Activated T-helper 2 cell treated with anti-CD3 and anti-CD28 coated beads, Interferon-gamma antibody, Interleukin-2, Interleukin-4, amounts not matched to agents 10 μg/mL and 5 μg/mL and 100 μg/mL, durations not matched to agents 14 hours and 24 hours and 36 hours (primary cell): Measurements from ENCODE around the gene SLC35F3. TPM values are rescaled to one million over a fixed set of nuclear protein-coding genes. Genes with fewer than 3 reads are reported as not detected.
A peak's percentile ranks its signal among the peaks of the same experiment; 100 is the strongest.

Source experiments
- DNase-seq: peaks from one replicate; pipeline ENCODE4 v3.0.0; 2021; ENCODE audit warnings: low spot score
- H3K27ac Mint-ChIP-seq: one replicate; pipeline ENCODE4 v1.8.0; 2021; ENCODE audit warnings: mixed read lengths
- H3K27me3 Mint-ChIP-seq: one replicate; pipeline ENCODE4 v1.8.0; 2021; ENCODE audit warnings: low read depth, mixed read lengths
- H3K36me3 Mint-ChIP-seq: one replicate; pipeline ENCODE4 v1.8.0; 2021; ENCODE audit warnings: low read depth, mixed read lengths
- H3K4me1 Mint-ChIP-seq: one replicate; pipeline ENCODE4 v1.8.0; 2021; ENCODE audit warnings: low read depth, mixed read lengths
- H3K4me3 Mint-ChIP-seq: one replicate; pipeline ENCODE4 v1.8.0; 2021; ENCODE audit warnings: low read depth, mild to moderate bottlenecking, moderate library complexity, mixed read lengths
- H3K9me3 Mint-ChIP-seq: one replicate; pipeline ENCODE4 v1.8.0; 2021; ENCODE audit warnings: mixed read lengths
- intact Hi-C: fragments of 100-400 bp; cut with micrococcal nuclease; formaldehyde crosslinking; loops from one replicate; pipeline ENCODE4 v1.15.1; 2023
- total RNA-seq: library from RNA; stranded (reverse); gene quantifications from 2 replicates; pipeline ENCODE4 v1.2.3, GENCODE V29; 2022

Gene SLC35F3
- total RNA-seq, 1 donor from 2014 or later = 2.5 TPM

DNA sequence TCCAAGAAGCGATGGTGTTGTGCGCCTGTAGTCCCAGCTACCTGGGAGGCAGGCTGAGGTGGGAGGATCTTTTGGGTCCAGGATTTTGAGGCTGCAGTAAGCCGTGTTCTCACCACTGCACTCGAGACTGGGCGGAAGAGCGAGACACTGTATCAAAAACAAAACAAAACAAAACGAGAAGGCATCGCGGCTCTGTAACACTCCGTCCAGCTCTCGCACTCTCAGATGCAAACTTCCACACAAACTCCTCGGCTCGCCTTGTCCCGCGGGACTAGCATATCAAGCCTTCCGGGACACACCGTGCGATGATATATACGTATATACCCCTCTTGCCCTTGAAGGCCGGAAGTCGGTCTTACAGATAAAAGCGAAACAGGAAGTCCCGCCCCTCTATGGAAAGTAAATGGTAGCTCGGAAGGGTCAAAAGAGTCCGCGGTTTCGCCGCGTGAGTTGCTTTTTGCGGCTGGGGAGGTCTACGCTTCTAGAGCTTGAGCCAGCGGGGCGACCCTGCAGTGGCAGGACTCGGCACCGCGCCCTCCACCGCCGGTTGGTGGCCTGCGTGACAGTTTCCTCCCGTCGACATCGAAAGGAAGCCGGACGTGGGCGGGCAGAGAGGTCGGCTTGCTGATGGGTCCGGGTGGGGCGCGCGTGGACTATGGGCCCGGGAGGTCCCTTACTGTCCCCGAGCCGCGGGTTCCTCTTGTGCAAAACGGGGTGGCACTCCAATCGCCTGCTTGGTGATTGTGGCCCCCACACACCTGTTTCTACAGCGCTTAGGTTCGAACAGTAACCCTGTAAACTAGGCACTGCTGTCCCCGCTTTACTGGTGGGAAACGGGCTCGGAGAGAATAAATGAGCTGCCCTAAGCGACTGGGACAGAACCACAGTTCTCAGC, 468.8 kb downstream of the SLC35F3 start, which contains the start of gene COA6:
Gene COA6, plus strand, starts transcription at position 393 of the 895 bp plus-strand sequence. Its CDS starts 11 bp downstream, at position 404.
- H3K4me1 Mint-ChIP-seq = peaks cover 47% of the 10 kb centered on the region
- peak within 1 kb of the TSS; percentile 99 for H3K27ac Mint-ChIP-seq
- H3K9me3 Mint-ChIP-seq = no peaks in the 10 kb centered on the region
- H3K27me3 Mint-ChIP-seq = no peaks in the 10 kb centered on the region
- peak within 1 kb of the TSS; percentile 94 for H3K4me3 Mint-ChIP-seq
- H3K36me3 Mint-ChIP-seq = peaks cover 38% of the 10 kb centered on the region
- intact Hi-C loops = loop anchor here (1.0 to 10.0 kb wide), 6 partner anchors 17 to 955 kb away; partner anchors contain the start of genes ARID4B and GGPS1
- DNase-seq = peak; percentile 86

DNA sequence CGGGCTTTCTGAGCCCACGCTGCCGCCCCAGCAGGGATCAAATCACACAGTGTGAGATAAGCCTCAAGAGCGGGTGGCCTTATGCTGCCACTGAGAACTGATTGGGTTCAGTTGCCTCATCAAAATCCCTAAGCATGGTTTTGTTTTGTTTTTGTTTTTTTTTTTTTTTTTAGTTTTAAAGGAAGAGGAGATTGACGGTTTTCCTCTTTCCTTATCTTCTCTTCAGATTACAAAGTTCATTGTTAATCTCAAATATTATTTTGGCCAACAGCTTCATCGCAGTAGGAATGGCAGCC, 469.4 kb downstream of the SLC35F3 start:
- Mint-ChIP-seq H3K9me3 (no peaks in the 10 kb centered on the region), H3K4me1 (peaks cover 42% of the 10 kb centered on the region), H3K36me3 (peaks cover 44% of the 10 kb centered on the region), H3K4me3 (peak overlapping the region; percentile 94), H3K27ac (peak overlapping the region; percentile 99), H3K27me3 (no peaks in the 10 kb centered on the region)
- DNase-seq = no peak
- intact Hi-C loops = loop anchor here (1.0 to 10.0 kb wide), 6 partner anchors 18 to 954 kb away; partner anchors contain the start of genes ARID4B and GGPS1
